Measurements from ENCODE around the gene DCPS. TPM values are rescaled to one million over a fixed set of nuclear protein-coding genes. Genes with fewer than 3 reads are reported as not detected.

DCPS gene
- total RNA-seq, 1 donor = 8.3 TPM

DNA sequence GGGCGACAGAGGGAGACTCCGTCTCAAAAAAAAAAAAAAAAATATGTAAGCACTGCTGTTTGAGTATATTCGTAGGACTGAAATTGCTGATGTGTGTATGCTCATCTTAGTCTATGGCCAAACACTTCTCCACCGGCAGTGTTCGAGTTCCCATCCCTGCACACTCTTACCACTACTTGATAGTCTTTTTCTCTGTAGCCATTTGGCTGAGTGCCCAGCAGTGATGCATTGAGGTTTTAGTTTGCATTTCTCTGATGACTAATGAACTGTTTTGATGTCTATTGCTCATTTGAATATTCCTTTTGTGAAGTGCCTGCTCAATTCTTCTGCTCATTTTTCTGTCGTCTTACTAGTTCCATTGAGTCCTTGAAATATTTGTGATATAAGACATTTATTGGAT, 19.0 kb upstream of the DCPS start:
- peaks cover 13% of the 10 kb centered on the region for H3K79me2 ChIP-seq (ENCODE audit: insufficient read depth, low read length)

GRCh38 chr11:126288237-126288636, 15.6 kb upstream of the DCPS start:
- H3K36me3 ChIP-seq (ENCODE audit: insufficient read depth, low read length) = peaks cover 44% of the 10 kb centered on the region
- TF ChIP-seq, protein P1, sequence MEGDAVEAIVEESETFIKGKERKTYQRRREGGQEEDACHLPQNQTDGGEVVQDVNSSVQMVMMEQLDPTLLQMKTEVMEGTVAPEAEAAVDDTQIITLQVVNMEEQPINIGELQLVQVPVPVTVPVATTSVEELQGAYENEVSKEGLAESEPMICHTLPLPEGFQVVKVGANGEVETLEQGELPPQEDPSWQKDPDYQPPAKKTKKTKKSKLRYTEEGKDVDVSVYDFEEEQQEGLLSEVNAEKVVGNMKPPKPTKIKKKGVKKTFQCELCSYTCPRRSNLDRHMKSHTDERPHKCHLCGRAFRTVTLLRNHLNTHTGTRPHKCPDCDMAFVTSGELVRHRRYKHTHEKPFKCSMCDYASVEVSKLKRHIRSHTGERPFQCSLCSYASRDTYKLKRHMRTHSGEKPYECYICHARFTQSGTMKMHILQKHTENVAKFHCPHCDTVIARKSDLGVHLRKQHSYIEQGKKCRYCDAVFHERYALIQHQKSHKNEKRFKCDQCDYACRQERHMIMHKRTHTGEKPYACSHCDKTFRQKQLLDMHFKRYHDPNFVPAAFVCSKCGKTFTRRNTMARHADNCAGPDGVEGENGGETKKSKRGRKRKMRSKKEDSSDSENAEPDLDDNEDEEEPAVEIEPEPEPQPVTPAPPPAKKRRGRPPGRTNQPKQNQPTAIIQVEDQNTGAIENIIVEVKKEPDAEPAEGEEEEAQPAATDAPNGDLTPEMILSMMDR (IDR thresholded peaks at IDR 0.05; ENCODE audit: extremely low read depth, low read depth, low read length) = no peak
- no peak overlapping the region for H3K4me3 ChIP-seq (ENCODE audit: insufficient read depth, low read length)

More for the DNA sequence above, 19.0 kb upstream of the DCPS start:
- TF ChIP-seq, protein P1 (IDR thresholded peaks at IDR 0.05; ENCODE audit: extremely low read depth, low read depth, low read length) = no peak
- peaks cover 21% of the 10 kb centered on the region for H3K4me1 ChIP-seq (ENCODE audit: insufficient read depth, low read length)
- H3K36me3 ChIP-seq (ENCODE audit: insufficient read depth, low read length) = peaks cover 15% of the 10 kb centered on the region
- no peak overlapping the region for H2AFZ ChIP-seq (ENCODE audit: low read length)
- peaks cover 11% of the 10 kb centered on the region for H4K20me1 ChIP-seq (ENCODE audit: insufficient read depth, low read length)
- peak; percentile 96 for DNase-seq (ENCODE audit: insufficient read length, low spot score, missing footprints)
- no peaks in the 10 kb centered on the region for H3K27me3 ChIP-seq (ENCODE audit: insufficient read depth, low read length)
- H3K4me3 ChIP-seq (ENCODE audit: insufficient read depth, low read length) = no peak overlapping the region
- no peak overlapping the region for H3K27ac ChIP-seq (ENCODE audit: low read depth, low read length)
- peak overlapping the region; percentile 4 for H3K4me2 ChIP-seq (ENCODE audit: insufficient read depth, low read length)
- H3K9me3 ChIP-seq (ENCODE audit: low read depth, low read length) = no peaks in the 10 kb centered on the region

GRCh38 chr11:126290887-126291286, 13.0 kb upstream of the DCPS start:
- TF ChIP-seq, protein P1 (IDR thresholded peaks at IDR 0.05; ENCODE audit: extremely low read depth, low read depth, low read length) = no peak
- Histone ChIP-seq H3K36me3 (ENCODE audit: insufficient read depth, low read length) (peaks cover 58% of the 10 kb centered on the region), H3K27ac (ENCODE audit: low read depth, low read length) (no peak overlapping the region), H2AFZ (ENCODE audit: low read length) (no peak overlapping the region), H4K20me1 (ENCODE audit: insufficient read depth, low read length) (peaks cover 11% of the 10 kb centered on the region), H3K4me2 (ENCODE audit: insufficient read depth, low read length) (no peak overlapping the region), H3K9me3 (ENCODE audit: low read depth, low read length) (no peaks in the 10 kb centered on the region), H3K79me2 (ENCODE audit: insufficient read depth, low read length) (peaks cover 9% of the 10 kb centered on the region), H3K4me3 (ENCODE audit: insufficient read depth, low read length) (no peak overlapping the region), H3K4me1 (ENCODE audit: insufficient read depth, low read length) (no peaks in the 10 kb centered on the region), H3K27me3 (ENCODE audit: insufficient read depth, low read length) (no peaks in the 10 kb centered on the region)
- DNase-seq (ENCODE audit: insufficient read length, low spot score, missing footprints) = no peak

More at GRCh38 chr11:126288237-126288636, 15.6 kb upstream of the DCPS start:
- no peak for DNase-seq (ENCODE audit: insufficient read length, low spot score, missing footprints)
- Histone ChIP-seq H3K79me2 (ENCODE audit: insufficient read depth, low read length) (peaks cover 13% of the 10 kb centered on the region), H2AFZ (ENCODE audit: low read length) (no peak overlapping the region), H3K27ac (ENCODE audit: low read depth, low read length) (no peak overlapping the region), H3K27me3 (ENCODE audit: insufficient read depth, low read length) (no peaks in the 10 kb centered on the region), H3K4me2 (ENCODE audit: insufficient read depth, low read length) (no peak overlapping the region), H3K4me1 (ENCODE audit: insufficient read depth, low read length) (peaks cover 12% of the 10 kb centered on the region), H3K9me3 (ENCODE audit: low read depth, low read length) (no peaks in the 10 kb centered on the region), H4K20me1 (ENCODE audit: insufficient read depth, low read length) (peaks cover 11% of the 10 kb centered on the region)

- Histone ChIP-seq H3K4me3 (ENCODE audit: insufficient read depth, low read length) (no peak overlapping the region), H3K4me1 (ENCODE audit: insufficient read depth, low read length) (no peaks in the 10 kb centered on the region), H3K36me3 (ENCODE audit: insufficient read depth, low read length) (peaks cover 47% of the 10 kb centered on the region), H2AFZ (ENCODE audit: low read length) (no peak overlapping the region), H3K27me3 (ENCODE audit: insufficient read depth, low read length) (no peaks in the 10 kb centered on the region), H3K9me3 (ENCODE audit: low read depth, low read length) (no peaks in the 10 kb centered on the region), H4K20me1 (ENCODE audit: insufficient read depth, low read length) (no peaks in the 10 kb centered on the region), H3K4me2 (ENCODE audit: insufficient read depth, low read length) (no peak overlapping the region), H3K79me2 (ENCODE audit: insufficient read depth, low read length) (no peaks in the 10 kb centered on the region), H3K27ac (ENCODE audit: low read depth, low read length) (no peak overlapping the region)
- TF ChIP-seq, protein P1 (IDR thresholded peaks at IDR 0.05; ENCODE audit: extremely low read depth, low read depth, low read length) = no peak
- no peak for DNase-seq (ENCODE audit: insufficient read length, low spot score, missing footprints)
Observed at GRCh38 chr11:126293726-126294125, 10.1 kb upstream of the DCPS start.

Data from osteoblast (primary cell).